GM12873 (cell line): ENCODE data around the gene PRR19.

Source experiments
- CTCF ChIP-seq: IDR thresholded peaks from 2 replicates; pipeline ENCODE4 v1.5.1; 2012; ENCODE audit warnings: low read depth, mild to moderate bottlenecking, moderate library complexity, low read length, control low read depth; ENCODE audit not compliant: insufficient read depth; ENCODE audit errors: missing control alignments

PRR19 gene

GRCh38 chr19:42270346-42271044, 31.4 kb upstream of the PRR19 start:
- TF ChIP-seq CTCF, result no peak

GRCh38 chr19:42271045-42271419, 30.9 kb upstream of the PRR19 start:
- no peak for TF ChIP-seq CTCF

DNA sequence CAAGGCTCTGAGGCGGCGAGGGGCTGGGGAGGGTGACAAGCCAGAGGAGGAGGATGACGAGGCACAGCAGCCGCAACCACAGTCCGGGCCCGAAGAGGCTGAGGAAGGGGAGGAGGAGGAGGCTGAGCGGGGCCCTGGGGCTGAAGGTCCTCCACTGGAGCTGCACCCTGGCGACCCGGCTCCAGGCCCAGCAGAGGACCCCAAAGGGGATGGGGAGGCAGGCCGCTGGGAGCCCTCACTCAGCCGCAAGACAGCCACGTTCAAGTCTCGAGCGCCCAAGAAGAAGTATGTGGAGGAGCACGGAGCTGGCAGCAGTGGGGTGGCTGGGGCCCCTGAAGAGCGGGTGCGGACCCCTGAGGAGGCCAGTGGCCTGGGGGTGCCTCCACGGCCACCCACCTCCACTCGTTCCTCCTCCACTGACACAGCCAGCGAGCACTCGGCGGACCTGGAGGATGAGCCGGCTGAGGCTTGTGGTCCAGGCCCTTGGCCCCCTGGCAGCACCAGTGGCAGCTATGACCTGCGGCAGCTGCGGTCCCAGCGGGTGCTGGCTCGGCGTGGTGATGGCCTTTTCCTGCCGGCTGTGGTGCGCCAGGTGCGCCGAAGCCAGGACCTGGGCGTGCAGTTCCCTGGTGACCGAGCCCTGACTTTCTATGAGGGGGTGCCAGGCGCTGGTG, 29.9 kb upstream of the PRR19 start:
- TF ChIP-seq CTCF, result no peak

GRCh38 chr19:42272535-42272897, 29.4 kb upstream of the PRR19 start:
- TF ChIP-seq CTCF, result no peak

- TF ChIP-seq CTCF, result no peak
Measured at GRCh38 chr19:42272989-42273406, 28.9 kb upstream of the PRR19 start.

DNA sequence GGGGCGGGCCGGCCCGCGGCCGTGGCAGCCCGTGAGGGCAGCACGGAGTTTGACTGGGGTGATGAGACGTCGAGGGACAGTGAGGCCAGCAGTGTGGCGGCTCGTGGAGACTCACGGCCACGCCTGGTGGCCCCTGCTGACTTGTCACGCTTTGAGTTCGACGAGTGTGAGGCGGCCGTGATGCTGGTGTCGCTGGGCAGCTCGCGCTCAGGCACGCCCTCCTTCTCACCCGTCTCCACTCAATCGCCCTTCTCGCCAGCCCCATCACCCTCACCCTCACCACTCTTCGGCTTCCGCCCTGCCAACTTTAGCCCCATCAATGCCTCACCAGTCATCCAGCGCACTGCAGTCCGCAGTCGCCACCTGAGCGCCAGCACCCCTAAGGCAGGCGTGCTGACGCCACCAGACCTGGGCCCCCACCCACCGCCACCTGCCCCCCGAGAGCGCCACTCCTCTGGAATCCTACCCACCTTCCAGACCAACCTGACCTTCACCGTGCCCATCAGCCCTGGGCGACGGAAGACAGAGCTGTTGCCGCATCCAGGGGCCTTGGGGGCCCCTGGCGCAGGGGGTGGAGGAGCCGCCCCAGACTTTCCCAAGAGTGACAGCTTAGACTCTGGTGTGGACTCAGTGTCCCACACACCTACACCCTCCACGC, 28.4 kb upstream of the PRR19 start:
- TF ChIP-seq CTCF, result no peak

- no peak for TF ChIP-seq CTCF
Measured at GRCh38 chr19:42274065-42274682, 27.8 kb upstream of the PRR19 start.
